ENCODE data around the gene NINJ2. TPM values are rescaled to one million over a fixed set of nuclear protein-coding genes. Genes with fewer than 3 reads are reported as not detected.

NINJ2 gene
- total and polyA plus RNA-seq, 3 donors from 2014 or later, result 9.2 to 17.3 (median 11.2) TPM

DNA sequence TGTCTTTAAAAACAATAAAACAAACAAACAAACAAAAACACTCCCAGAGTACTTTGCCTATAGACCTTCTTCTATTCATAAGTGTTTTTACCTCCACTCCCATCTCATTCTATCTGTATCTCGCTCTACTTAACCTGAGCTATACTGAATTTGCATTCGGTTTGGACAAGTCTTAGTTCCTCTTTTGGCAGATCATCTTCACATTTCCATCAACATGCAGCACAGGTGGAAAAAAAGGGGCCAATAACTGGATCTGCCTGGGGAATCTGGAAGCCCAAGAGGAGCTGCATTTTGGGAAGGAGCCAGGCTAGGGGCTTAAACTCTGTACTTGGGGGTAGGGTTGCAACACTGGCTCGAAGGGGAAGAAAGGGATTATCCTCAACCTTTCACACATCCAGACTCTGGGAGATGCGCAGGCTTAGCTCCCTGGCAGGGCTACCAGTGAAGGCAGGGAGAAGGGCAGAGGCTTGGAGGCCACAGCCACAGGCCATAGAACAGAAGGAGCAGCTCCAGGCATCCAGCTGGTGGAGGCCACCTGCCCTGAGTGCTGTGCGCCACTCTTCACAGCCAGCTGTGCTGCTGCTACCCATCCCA is 4.1 kb downstream of the NINJ2 start:
- no peak for DNase-seq
- Histone ChIP-seq H3K4me3 (no peak overlapping the region), H3K36me3 (ENCODE audit: low read depth, missing control alignments) (no peaks in the 10 kb centered on the region), H3K4me1 (peaks cover 16% of the 10 kb centered on the region), H3K27ac (no peak overlapping the region), H3K9me3 (no peaks in the 10 kb centered on the region), H3K27me3 (no peaks in the 10 kb centered on the region)
- 89 to 95% methylated on average over 5 of the region's 5 CpGs for WGBS, 2 donors
- no peak for TF ChIP-seq POLR2A (IDR thresholded peaks at IDR 0.05)
- TF ChIP-seq, protein P1, sequence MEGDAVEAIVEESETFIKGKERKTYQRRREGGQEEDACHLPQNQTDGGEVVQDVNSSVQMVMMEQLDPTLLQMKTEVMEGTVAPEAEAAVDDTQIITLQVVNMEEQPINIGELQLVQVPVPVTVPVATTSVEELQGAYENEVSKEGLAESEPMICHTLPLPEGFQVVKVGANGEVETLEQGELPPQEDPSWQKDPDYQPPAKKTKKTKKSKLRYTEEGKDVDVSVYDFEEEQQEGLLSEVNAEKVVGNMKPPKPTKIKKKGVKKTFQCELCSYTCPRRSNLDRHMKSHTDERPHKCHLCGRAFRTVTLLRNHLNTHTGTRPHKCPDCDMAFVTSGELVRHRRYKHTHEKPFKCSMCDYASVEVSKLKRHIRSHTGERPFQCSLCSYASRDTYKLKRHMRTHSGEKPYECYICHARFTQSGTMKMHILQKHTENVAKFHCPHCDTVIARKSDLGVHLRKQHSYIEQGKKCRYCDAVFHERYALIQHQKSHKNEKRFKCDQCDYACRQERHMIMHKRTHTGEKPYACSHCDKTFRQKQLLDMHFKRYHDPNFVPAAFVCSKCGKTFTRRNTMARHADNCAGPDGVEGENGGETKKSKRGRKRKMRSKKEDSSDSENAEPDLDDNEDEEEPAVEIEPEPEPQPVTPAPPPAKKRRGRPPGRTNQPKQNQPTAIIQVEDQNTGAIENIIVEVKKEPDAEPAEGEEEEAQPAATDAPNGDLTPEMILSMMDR (IDR thresholded peaks at IDR 0.05), result no peak
- intact Hi-C loops (cut with DNase I; ENCODE audit: low total_unique reads), result no loop called here

DNA sequence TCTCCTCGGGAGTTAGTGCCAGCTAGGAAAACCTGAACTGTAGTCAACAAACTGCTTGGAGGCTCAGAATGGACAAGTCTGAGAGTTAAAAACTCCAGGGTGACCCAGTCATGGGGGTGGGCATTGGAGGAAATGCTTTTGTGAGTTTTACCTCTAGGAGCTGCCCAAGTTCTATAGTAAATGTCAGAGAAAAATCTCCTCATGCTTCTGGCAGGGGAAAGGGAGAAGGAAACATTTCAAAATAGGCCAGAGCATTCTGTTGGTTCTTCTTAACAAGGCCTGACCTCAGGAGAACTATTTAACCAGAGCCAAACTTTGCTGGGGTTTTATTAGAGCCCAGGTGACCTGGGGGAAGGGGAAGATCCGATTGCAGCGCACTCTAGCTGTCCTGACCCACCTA is 12.3 kb downstream of the NINJ2 start:
- intact Hi-C loops (cut with DNase I; ENCODE audit: low total_unique reads), result no loop called here
- H3K27ac ChIP-seq, result no peak overlapping the region
- no peaks in the 10 kb centered on the region for H3K36me3 ChIP-seq (ENCODE audit: low read depth, missing control alignments)
- no peak for TF ChIP-seq POLR2A (IDR thresholded peaks at IDR 0.05)
- TF ChIP-seq, protein P1 (IDR thresholded peaks at IDR 0.05), result no peak
- H3K4me1 ChIP-seq, result peaks cover 19% of the 10 kb centered on the region
- WGBS, 2 donors, result 92 to 95% methylated on average over 3 of the region's 3 CpGs
- H3K9me3 ChIP-seq, result no peaks in the 10 kb centered on the region
- no peak overlapping the region for H3K4me3 ChIP-seq
- DNase-seq, result no peak
- H3K27me3 ChIP-seq, result no peaks in the 10 kb centered on the region

DNA sequence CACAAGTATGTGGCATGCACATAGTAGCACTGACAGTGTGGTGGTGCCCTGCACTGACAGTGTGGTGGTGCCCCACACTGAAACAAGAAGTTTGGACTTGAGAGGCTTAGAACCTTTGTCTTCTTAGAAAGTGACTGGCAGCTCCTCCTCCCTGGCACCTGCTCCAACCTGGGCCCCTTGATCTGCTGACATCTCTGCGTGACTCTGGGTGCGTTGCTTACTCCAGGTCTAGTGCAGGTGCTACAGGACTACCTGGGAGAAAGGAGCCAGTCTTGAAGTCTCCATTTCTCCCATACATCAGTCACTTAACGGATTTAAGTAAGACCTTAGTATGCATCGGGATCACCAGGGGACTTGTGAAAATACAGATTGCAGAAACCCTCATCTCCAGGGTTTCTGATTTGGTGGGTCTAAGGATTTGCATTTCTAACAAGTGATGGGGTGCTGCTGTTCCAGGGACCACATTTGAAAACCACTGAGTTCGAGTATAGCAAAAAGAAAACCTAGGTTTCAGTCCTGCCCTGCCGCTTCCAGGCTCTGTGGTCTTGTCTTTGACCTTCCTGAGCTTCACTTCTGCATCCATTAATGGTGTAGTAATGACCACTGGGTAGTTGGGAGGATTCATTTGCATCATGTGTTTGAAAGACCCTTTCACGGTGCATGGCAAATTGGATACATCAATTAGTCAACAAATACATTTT is 15.7 kb downstream of the NINJ2 start:
- Histone ChIP-seq H3K4me3 (no peak overlapping the region), H3K4me1 (peaks cover 30% of the 10 kb centered on the region), H3K27ac (peak overlapping the region; percentile 88 to 97), H3K27me3 (no peaks in the 10 kb centered on the region), H3K9me3 (no peaks in the 10 kb centered on the region), H3K36me3 (ENCODE audit: low read depth, missing control alignments) (no peaks in the 10 kb centered on the region)
- TF ChIP-seq POLR2A (IDR thresholded peaks at IDR 0.05), result no peak
- TF ChIP-seq, protein P1 (IDR thresholded peaks at IDR 0.05), result no peak
- no peak for DNase-seq
- intact Hi-C loops (cut with DNase I; ENCODE audit: low total_unique reads), result loop anchor here (10.0 kb wide), 2 partner anchors 73 to 107 kb away; partner anchors contain the start of gene WNK1
- 69 to 80% methylated on average over 4 to 7 of the region's 7 CpGs for WGBS, 2 donors

GRCh38 chr12:646442-647384 is 16.5 kb downstream of the NINJ2 start:
- Histone ChIP-seq H3K4me1 (peaks cover 30% of the 10 kb centered on the region), H3K4me3 (no peak overlapping the region), H3K27ac (peak overlapping the region; percentile 88 to 97), H3K27me3 (no peaks in the 10 kb centered on the region), H3K9me3 (no peaks in the 10 kb centered on the region), H3K36me3 (ENCODE audit: low read depth, missing control alignments) (no peaks in the 10 kb centered on the region)
- DNase-seq, result peak; percentile 83
- TF ChIP-seq, protein P1 (IDR thresholded peaks at IDR 0.05), result no peak
- TF ChIP-seq POLR2A (IDR thresholded peaks at IDR 0.05), result no peak
- intact Hi-C loops (cut with DNase I; ENCODE audit: low total_unique reads), result loop anchor here (10.0 kb wide), 2 partner anchors 72 to 108 kb away; partner anchors contain the start of gene WNK1
- WGBS, 2 donors, result 40 to 53% methylated on average over 11 to 14 of the region's 14 CpGs
